GM21390 (cell line): Measurements from ENCODE around the gene RAD51B.

Source experiments
- ATAC-seq: cut with Tn5 transposase; IDR thresholded peaks from one replicate; pipeline ENCODE4 v1.9.1; 2021; ENCODE audit not compliant: unreplicated experiment

RAD51B gene

GRCh38 chr14:68718023-68718990, 898.7 kb downstream of the RAD51B start:
- ATAC-seq, result no peak

- no peak for ATAC-seq
These were observed 900.2 kb downstream of the RAD51B start for GRCh38 chr14:68719634-68720384.

GRCh38 chr14:68722186-68722585, 902.6 kb downstream of the RAD51B start:
- no peak for ATAC-seq

DNA sequence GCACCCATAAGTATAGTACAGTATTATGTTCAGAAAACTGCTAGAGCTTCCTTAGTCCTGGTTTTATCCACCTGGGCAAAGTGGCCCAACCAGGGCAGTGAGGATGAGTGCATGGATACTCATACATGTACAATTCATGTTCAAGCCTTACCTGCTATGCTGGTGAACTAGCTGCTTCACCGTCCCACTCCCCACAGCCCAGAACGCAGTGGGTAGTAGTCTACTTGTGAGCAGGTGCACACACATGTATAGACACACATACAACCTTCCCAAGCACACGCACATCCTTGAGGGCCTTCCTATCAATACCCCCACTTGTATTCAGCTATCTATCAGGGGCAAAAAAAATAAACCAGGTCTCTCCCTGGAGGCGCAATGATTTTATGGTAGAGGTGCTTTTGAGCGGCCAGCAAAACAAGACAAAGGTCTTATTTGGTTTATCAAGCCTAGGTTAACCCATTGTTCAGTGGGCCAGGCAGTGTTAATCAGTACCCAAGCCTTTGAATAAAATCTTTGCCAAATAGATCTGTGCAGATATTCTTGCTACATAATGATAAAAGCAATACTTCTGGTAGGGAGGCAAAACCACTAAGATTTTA, 903.5 kb downstream of the RAD51B start:
- ATAC-seq, result no peak

DNA sequence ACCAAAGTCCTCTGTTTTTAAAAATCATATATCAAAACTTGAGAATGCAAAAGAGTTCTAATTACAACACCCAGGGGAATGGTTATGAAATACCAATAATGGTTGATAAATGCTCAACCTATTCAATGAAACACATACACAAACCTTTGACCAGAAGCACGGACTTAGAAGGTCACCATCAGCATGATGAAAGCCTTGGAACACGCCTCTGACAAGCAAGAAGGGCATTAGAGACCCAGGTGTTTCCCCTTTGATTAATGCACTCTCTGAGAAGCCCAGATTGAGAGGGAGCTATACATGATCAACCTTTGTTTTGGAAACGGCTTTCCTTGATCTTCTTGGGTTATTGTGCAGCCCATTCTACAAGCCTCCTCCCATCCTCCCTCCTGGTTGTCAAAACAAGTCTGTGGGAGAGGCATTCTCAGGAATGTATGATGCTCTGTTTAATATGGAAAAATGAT, 904.3 kb downstream of the RAD51B start:
- no peak for ATAC-seq

- ATAC-seq, result no peak
These were observed 905.3 kb downstream of the RAD51B start for GRCh38 chr14:68724914-68725313.

GRCh38 chr14:68726093-68726695, 906.6 kb downstream of the RAD51B start:
- ATAC-seq, result no peak

GRCh38 chr14:68727315-68728047, 907.9 kb downstream of the RAD51B start:
- ATAC-seq, result no peak

GRCh38 chr14:68728342-68729106, 908.9 kb downstream of the RAD51B start:
- no peak for ATAC-seq

GRCh38 chr14:68729556-68729955, 910.0 kb downstream of the RAD51B start:
- no peak for ATAC-seq

DNA sequence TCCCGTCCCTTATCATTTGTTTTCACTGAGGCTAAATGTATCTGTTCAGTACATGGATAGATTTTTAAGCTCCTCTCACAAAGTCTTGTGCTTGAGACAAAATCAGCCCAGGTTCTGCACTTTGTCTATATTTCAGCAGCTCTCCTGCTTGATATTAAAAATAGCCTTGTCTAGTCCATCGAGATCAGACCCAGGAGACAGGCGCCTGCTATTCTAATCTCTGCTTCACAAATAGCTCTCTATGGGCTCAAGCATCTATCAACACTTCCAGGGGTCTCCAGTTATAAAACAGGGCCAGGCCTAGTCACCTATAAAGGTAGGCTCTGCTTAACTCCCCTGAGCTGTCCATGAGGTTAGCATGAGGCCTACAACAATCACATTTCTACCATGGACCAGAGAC, 910.8 kb downstream of the RAD51B start:
- no peak for ATAC-seq

DNA sequence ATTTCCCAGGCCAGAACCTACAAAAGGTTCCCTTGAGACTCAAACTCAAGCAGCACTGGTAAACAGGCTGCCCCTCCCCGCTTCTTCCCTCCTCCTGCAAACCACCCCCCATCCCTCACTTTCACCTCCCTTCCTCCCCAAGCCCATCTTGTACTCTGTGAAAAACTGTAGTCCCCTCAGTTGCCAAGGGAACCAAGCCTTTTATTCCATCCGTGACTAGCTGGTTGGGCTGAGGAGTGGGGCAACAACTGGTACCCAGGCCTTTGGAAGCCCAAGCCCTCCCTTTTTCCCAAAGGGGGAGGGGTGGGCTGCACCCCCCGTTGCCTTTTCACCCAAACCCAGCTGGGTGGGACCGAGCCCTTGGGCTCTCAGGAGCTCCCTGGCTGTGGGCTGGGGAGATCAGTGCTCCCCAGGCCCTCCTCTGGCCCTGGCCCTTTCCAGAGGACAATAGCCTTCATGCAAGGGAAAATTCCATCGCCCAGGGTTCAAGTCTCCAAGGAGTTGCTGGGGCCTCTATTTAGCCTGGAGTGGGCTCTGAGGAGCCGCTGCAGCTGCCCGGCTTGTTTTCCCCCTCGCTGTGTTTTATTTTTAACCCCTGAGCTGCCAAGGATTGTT, 911.3 kb downstream of the RAD51B start:
- ATAC-seq, result no peak

GRCh38 chr14:68733086-68733914, 913.7 kb downstream of the RAD51B start:
- no peak for ATAC-seq

- ATAC-seq, result peak; percentile 45
These were observed 914.7 kb downstream of the RAD51B start for GRCh38 chr14:68734231-68734732.

DNA sequence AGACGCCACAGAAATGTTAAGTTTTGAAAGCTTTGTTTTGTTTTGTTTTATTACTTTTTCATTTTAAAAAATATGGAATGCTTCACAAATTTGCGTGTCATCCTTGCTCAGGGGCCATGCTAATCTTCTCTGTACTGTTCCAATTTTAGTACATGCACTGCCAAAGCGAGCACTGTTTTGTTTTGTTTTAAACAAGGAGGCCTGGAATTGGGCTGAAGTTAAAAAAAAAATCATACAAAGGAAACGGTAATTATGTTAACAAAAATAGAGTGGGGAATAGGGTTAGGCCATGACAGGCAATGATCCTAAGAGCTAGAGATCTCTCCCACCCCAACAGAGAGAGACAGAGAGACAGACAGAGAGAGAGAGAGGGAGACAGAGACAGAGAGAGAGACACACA, 916.3 kb downstream of the RAD51B start:
- no peak for ATAC-seq

DNA sequence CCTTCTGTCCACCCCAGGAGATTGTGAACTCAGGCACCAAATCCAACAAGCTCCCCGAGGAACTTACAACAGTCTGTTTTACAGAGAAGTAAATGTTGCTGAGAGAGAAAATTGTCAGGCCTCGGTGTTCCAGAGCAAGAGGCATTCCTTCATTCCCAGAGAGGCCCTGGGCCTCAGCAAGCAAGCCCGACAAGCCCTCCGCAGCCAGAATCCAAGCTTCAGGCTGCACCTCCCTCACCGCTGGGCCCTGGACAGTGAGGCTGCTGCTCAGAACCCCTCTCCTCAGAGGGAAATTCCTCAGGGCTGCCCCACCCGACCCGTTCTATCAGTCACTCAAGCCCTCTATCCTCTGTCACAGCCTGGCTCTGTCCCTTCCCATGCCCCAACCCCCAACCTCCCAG, 916.9 kb downstream of the RAD51B start:
- ATAC-seq, result no peak

DNA sequence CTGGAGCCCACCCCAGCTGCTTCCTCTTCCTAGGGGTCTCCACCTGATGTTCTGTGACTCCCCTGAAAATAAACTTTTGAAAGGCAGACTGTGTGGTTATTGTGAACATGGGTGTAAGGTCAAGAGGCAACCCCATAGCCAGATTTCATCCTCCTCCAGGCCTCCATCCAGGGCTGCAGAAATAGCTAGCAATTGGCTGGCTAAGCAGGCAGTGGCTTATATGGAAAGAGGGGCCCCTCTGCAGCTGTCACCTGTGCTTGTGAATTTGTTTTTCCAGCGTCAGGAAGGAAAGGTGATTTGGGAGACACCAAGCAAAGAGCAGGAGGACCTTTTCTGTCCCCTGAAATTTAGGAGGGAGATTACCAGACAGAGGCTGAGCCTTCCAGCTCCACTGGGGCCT, 917.5 kb downstream of the RAD51B start:
- ATAC-seq, result no peak

DNA sequence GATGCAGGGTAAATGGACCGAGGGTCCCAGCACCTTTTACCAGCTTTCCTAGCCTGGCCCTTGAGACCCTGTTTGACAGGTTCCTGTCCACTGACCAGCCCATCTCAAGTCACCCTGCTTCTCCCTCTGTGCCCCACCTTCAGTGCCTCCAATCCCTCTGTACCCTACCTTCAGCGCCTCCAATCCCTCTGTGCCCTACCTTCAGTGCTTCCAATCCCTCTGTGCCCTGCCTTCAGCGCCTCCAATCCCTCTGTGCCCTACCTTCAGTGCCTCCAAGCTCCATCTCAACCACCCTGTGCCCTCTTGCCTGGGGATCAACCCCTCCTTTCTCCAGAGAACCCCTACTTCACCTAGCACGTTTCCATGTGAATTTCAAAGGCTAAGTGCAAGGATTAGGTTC, 919.0 kb downstream of the RAD51B start:
- ATAC-seq, result no peak
